Cardiac fibroblast (primary cell): ENCODE results near the gene MICALL1.

Source experiments
- DNase-seq, 2 donors: peaks; one replicate each; pipeline versions ENCODE4 v3.0.0 to v3.0.0-alpha.2; 2010; ENCODE audit warnings: low read depth in 2 of 2
- H3K4me3 ChIP-seq, 2 donors: replicated peaks in 1 of 2; 1 replicate in 1 of 2; 2 replicates in 1 of 2; pipeline ENCODE4 v1.5.1; 2011; ENCODE audit warnings: low read depth in 2 of 2, low read length in 2 of 2, mild to moderate bottlenecking in 2 of 2, moderate library complexity in 1 of 2
- TF ChIP-seq, protein P1 (sequence below): IDR thresholded peaks from one replicate; pipeline ENCODE4 v1.5.1; 2011; ENCODE audit warnings: low read depth, mild to moderate bottlenecking, low read length, inconsistent platforms

MICALL1 gene

DNA sequence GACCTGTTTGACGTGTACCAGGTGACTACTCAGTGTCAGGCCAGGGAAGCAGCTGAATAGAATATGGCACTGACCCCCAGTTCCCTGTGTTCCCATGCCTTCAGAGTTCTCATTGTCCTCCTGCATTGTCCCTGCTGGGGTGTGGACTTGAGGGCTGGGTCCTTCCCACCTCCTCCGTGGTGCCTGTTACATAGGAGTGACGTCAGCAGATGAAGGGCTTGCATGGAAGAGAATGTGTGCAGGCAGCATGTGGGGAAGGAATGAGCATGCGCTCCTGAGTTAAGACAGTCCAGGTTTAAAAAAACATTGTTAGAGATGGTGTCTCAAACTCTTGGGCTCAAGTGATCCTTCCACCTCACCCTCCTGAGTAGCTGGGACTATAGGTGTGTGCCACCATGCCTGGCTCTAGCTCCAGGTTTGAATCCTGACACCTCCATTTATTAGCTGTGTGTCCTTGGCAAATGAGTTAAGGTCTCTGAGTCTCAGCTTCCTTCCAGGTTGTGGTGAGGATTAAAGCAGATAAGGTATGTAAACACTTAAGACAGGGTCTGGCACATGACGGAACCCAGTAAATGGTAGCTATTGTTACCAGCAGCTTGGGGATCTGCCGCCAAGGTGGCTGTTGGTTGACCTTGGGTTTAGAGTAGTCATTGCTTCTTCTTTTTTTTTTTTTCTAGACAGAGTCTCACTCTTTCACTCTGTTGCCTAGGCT is 85.8 kb downstream of the MICALL1 start:
- DNase-seq: no peak
- no peak overlapping the region for H3K4me3 ChIP-seq
- TF ChIP-seq, protein P1, sequence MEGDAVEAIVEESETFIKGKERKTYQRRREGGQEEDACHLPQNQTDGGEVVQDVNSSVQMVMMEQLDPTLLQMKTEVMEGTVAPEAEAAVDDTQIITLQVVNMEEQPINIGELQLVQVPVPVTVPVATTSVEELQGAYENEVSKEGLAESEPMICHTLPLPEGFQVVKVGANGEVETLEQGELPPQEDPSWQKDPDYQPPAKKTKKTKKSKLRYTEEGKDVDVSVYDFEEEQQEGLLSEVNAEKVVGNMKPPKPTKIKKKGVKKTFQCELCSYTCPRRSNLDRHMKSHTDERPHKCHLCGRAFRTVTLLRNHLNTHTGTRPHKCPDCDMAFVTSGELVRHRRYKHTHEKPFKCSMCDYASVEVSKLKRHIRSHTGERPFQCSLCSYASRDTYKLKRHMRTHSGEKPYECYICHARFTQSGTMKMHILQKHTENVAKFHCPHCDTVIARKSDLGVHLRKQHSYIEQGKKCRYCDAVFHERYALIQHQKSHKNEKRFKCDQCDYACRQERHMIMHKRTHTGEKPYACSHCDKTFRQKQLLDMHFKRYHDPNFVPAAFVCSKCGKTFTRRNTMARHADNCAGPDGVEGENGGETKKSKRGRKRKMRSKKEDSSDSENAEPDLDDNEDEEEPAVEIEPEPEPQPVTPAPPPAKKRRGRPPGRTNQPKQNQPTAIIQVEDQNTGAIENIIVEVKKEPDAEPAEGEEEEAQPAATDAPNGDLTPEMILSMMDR: no peak
